Endothelial cell of hepatic sinusoid (primary cell): ENCODE data around the gene TP53TG3B.
"Not testable (repeated sequence)": the region's sequence is repeated elsewhere in the genome, so short reads cannot be mapped to it uniquely, and the experiment has no call there.

Experiments used
- in situ Hi-C: cut with HindIII; loops from 2 replicates; pipeline ENCODE4 v1.10.0; 2017; ENCODE audit warnings: low sequenced_read_pairs

TP53TG3B gene, protein sequence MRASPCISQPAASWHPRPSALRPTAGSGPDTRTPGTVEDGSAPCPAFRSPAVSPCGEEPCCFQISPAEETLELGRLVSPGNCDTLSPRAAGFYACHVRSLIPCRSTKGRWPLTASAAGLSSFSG

GRCh38 chr16:33360541-33360940 is at the start of gene TP53TG3B:
TSS of gene TP53TG3B (plus strand) at chr16:33360841. CDS start at chr16:33360909, 68 bp downstream.
- in situ Hi-C loops = not testable (repeated sequence)

DNA sequence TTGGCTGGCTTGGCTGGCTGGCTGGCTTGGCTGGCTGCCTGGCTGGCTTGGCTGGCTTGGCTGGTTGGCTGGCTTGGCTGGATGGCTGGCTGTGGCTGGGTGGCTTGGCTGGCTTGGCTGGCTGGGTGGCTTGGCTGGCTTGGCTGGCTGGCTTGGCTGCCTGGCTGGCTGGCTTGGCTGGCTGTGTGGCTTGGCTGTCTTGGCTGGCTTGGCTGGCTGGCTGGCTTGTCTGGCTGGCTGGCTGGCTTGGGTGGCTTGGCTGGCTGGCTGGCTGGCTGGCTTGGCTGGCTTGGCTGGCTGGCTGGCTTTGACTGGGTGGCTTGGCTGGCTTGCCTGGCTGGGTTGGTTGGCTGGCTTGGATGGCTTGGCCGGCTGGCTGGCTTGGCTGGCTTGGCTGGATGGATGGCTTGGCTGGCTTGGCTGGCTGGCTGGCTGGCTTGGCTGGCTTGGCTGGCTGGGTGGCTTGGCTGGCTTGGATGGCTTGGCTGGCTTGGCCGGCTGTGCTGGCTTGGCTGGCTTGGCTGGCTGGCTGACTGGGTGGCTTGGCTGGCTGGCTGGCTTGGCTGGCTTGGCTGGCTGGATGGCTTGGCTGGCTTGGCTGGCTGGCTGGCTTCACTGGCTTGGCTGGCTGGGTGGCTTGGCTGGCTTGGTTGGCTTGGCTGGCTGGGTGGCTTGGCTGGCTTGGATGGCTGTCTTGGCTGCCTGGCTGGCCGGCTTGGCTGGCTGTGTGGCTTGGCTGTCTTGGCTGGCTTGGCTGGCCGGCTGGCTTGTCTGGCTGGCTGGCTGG is 24.2 kb upstream of the TP53TG3B start:
- in situ Hi-C loops = not testable (repeated sequence)

GRCh38 chr16:33337627-33338542 is 22.8 kb upstream of the TP53TG3B start:
- in situ Hi-C loops = not testable (repeated sequence)

DNA sequence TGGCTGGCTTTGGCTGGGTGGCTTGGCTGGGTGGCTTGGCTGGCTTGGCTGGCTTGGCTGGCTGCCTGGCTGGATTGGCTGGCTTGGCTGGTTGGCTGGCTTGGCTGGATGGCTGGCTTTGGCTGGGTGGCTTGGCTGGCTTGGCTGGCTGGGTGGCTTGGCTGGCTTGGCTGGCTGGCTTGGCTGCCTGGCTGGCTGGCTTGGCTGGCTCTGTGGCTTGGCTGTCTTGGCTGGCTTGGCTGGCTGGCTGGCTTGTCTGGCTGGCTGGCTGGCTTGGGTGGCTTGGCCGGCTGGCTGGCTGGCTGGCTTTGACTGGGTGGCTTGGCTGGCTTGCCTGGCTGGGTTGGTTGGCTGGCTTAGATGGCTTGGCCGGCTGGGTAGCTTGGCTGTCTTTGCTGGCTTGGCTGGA is 22.1 kb upstream of the TP53TG3B start:
- in situ Hi-C loops = not testable (repeated sequence)

DNA sequence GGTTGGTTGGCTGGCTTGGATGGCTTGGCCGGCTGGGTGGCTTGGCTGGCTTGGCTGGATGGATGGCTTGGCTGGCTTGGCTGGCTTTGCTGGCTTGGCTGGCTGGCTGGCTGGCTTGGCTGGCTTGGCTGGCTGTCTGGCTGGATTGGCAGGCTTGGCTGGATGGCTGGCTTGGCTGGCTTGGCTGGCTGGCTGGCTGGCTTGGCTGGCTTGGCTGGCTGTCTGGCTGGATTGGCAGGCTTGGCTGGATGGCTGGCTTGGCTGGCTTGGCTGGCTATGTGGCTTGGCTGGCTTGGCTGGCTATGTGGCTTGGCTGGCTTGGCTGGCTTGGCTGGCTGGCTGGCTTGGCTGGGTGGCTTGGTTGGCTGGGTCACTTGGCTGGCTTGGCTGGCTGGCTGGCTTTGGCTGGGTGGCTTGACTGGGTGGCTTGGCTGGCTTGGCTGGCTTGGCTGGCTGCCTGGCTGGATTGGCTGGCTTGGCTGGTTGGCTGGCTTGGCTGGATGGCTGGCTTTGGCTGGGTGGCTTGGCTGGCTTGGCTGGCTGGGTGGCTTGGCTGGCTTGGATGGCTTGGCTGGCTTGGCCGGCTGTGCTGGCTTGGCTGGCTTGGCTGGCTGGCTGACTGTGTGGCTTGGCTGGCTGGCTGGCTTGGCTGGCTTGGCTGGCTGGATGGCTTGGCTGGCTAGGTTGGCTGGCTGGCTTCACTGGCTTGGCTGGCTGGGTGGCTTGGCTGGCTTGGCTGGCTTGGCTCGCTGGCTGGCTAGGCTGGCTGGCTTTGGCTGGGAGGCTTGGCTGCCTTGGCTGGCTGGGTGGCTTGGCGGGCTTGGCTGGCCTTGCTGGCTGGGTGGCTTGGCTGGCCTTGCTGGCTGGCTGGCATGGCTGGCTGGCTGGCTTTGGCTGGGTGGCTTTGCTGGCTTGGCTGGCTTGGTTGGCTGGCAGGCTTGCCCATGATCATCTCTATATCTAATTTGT is 21.3 kb upstream of the TP53TG3B start:
- in situ Hi-C loops = not testable (repeated sequence)
